Mammary epithelial cell (primary cell): Measurements from ENCODE around the gene NETO1.

Experiments
- CTCF ChIP-seq, 2 donors: IDR thresholded peaks in 1 of 2; conservative IDR thresholded peaks in 1 of 2; 2 replicates each; pipeline ENCODE4 v1.5.1; 2011 to 2012; ENCODE audit warnings: inconsistent platforms in 2 of 2, low read length in 2 of 2, mild to moderate bottlenecking in 2 of 2, control low read depth in 1 of 2, low read depth in 1 of 2; ENCODE audit not compliant: insufficient read depth in 1 of 2; ENCODE audit errors: extremely low read depth in 1 of 2
- EZH2 ChIP-seq: IDR thresholded peaks from 2 replicates; pipeline ENCODE4 v1.6.1; 2012; ENCODE audit warnings: low read length, inconsistent platforms, borderline replicate concordance

- TF ChIP-seq CTCF (conservative IDR thresholded peaks at IDR 0.05 in 1 of 2, IDR thresholded peaks at IDR 0.05 in 1 of 2; ENCODE audit: extremely low read depth in 1 of 2, insufficient read depth in 1 of 2, low read depth in 1 of 2, low read length in 2 of 2) = no peak
- TF ChIP-seq EZH2 = no peak
Measured at GRCh38 chr18:72830109-72830508, 37.7 kb downstream of the NETO1 start.
